GM19397 (cell line): ENCODE data around the gene PDE3A.
"Not testable (repeated sequence)": the region's sequence is repeated elsewhere in the genome, so short reads cannot be mapped to it uniquely, and the experiment has no call there.

Experiments
- ATAC-seq: cut with Tn5 transposase; IDR thresholded peaks from one replicate; pipeline ENCODE4 v1.9.1; 2021; ENCODE audit warnings: mild to moderate bottlenecking, moderate library complexity; ENCODE audit not compliant: unreplicated experiment

Gene PDE3A

DNA sequence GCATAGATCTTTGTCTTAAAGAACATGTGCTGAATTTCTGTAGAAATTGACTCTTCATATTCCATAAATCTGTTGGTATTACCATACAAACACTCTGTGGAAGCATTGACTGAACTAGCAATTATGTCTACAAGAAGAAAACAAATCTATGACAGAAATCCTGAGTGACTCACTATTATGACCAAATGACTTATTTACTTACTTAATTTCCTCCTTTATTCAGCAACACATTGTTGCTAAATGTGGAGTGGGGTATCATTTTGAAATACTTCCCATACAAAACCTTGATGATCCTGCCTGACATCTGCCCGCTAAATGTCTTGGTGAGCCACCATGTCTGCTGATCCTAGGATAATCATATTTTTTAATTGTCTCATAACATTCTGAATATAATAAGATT is 227.7 kb downstream of the PDE3A start:
- no peak for ATAC-seq

DNA sequence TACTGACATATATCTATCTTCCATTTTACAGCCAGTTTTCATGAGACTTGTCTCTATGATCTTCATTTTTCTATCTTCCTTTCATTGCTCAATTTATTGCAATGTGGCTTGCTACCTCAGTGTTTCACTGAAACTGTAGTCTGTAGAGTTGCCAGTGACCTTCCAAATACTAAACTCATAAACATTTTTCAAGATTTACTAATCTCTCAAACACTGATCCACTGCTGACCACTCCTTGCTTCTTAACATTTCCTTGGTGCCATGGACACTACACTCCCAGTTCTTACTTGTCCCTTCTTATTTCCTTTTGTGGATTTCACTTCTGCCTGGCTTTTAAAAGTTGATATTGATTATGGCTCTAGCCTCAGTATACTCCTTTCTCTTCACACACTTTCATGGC is 231.4 kb downstream of the PDE3A start:
- ATAC-seq: no peak

DNA sequence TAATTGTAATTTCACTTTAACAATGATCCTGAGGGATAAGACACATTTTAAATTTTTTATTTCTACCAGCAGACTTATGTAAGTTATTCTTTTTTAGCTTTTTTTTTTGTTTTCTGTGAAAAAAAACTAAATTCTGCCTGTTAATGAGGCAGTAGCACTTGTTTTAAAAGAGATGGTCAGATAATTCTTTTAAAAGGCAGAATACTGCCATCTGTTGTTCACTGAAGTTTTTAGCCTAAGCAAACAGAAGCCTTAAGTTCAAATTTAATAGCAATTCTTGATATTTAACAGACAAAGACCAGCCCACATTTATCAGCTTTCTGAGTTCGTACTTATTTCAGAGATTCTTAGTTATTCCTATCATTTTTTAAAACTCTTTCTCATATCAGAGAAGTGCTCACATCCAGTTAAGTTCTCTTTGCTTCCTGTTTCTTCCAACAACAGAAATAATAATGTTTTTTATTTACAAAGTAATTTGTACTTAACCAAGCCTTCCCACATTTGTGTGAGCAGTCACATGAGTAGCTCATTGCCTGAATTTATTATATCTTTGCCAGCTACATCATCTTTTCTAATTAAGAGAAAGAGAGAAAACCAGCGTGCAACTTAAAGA is 233.4 kb downstream of the PDE3A start:
- no peak for ATAC-seq

DNA sequence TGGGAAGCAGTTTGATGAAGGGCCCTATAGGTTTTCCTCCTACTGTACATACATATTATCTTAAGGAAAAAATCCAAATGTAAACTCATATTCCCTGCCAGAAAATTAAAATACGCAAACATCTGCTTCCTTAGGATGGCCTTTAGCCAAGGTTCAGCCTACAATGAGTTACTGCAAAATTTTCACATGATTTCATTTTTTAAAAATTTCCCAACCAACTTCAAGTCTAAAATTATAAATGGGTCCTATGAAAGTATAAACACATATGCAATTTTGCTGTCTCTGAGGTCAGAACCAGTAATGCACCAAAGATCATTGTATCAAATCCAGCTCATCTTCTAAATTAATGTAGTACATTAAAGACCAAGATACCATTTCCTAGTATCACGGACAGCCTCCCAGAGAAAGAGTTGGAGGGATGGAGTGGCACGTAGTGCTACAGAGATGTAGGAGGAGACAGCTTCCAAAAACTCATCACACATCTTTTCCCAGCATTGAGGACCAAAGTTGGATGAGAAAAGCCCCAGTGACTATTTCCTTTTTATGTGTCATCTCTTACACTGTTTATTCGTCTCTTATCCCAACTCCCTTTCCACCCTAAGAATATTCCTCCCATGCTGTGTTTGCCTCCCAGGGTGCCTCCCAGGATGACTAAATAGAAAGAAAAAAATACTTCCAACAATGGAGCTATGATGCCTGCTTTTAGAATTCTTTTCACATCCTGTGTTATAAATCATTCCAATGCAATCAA is 234.5 kb downstream of the PDE3A start:
- ATAC-seq: no peak

DNA sequence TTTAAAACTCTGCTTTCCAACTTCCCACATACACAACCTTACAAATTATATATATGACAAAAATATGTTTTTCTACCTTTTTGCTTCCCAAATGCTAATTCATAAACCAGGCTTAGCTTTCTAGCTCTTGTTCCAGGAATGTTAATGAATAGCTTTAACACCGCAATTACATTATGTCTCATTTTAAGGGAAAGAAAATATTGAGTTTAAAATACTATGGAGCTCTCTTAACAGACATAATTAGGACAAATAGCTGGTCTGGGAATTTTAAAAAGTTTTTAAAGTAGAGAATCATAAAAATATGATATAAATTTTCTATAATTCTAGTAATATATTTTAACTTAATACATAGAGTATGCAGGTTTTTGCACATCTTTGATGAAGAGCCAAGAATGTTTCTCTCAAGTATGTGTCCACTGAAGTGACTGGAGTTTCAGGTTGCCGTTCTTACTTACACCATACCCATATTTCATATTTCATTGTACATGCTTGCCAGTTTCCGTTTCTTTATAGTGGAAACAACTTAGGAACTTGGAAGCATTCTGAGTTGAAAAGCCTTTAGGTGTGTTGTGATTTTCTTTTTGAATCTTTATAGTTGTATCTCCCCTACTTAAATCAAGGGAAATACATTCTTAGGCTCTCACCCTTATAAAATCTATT is 236.2 kb downstream of the PDE3A start:
- ATAC-seq: no peak

DNA sequence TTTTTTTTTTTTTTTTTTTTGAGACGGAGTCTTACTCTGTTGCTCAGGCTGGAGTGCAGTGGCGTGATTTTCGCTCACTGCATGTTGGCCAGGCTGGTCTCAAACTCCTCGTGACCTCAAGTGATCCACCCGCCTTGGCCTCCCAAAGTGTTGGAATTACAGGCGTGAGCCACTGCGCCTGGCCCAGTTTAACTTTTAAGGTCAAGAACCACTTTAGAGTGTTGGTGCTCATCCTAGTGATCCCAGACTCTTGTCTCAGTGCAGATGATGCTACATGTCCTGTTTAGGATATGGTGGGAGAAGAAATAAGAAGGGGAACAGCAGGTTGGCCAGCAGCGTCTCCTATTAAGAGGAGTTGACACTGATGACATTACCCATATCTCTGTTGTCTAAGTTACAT is 246.7 kb downstream of the PDE3A start:
- ATAC-seq: not testable (repeated sequence)

DNA sequence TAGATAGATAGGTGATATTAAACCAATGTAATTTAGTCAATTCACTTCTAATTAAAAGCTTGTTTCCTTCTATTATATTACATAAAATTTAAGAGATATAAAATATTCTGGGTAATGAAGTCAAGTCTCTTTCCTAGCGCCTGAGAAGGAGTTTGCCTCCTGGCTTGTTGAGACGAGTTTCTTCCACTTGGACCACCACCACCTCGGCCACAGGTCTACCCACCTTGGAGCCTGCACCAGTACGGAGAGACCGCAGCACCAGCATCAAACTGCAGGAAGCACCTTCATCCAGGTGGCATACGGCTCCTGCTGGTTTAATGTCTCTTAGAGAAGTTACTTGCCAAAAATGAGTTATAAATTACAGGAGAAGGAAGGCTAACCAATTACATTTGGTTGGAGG is 247.8 kb downstream of the PDE3A start:
- no peak for ATAC-seq

DNA sequence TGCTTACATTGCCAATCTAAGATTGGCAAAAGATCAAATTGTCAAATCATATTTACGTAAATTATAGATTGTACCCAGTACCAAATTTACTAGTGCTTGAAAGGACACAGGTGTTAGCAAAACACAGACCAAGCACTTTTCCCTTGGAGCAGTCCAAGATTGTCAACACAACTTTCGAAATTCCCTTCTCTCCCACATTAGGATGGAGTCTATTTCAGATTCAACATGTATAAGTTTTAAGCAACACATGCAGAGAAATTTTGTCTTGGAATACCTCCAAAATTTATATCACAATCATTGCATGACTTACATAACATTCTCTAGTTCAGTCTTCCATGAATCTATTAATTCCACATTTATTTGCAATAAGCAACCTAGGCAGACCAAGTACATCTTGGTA is 251.9 kb downstream of the PDE3A start:
- ATAC-seq: no peak

DNA sequence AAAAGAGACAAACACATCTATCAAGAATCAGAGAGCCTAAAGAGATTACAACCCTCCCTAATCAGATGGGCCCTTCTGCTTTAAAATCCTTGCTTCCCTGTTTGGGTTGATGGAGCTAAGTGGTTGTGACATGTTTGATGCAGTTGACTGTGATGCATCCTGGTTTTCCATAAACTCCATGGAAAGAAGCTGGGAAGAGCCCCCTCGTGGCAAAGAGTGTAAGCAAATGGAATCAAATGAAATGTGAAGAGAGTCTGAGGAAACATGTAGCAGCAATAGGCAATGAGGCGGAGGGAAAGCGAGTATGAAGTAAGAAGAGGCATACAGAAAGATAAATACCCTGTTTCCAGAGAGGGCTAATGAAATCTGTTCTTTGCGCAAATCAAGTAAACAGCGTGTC is 256.4 kb downstream of the PDE3A start:
- ATAC-seq: no peak

DNA sequence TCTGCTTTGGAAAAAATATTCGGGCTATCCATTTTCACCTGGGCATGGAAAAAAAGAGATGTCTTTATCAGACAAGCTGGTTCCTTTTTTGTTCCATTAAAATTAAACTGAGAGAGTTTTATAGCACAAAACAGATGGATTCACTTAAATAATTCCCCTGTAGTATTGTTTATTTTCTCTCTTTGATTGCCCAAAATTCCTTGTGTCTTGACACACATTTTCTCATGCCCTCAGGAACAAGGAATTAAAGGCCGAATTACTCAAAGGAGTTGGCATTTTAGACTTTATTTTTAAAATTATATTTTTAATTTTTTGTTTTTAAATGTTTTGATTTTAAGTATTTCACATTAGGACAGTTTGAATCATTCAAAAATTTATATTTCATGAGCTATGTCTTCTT is 257.2 kb downstream of the PDE3A start:
- ATAC-seq: no peak

DNA sequence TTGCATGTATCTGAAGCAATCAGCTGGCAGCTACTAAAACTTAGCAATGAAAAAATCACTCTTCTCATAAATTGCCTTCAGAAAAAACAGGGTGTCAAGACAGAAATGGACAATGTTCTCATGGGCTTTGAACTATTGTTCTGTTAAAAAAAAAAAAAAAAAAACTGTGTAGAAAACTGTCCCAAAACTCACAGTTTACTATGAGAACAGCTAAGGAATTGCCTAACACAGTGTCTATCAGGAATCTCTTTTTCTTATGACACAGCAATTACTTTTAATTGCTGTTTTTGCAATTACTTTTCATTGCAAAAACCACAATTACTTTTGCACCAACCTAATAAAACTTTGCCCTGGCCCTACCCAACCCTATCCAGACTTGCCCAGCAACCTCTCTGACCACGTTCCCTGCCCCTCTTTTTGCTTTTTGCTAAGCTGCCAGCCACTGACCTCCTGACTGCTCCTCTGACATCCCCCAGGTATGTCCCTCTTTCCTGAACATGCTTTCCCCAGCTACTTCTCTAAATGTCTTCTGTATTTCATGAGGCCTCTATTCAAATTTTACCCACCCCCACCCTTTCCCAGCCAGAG is 258.8 kb downstream of the PDE3A start:
- no peak for ATAC-seq

DNA sequence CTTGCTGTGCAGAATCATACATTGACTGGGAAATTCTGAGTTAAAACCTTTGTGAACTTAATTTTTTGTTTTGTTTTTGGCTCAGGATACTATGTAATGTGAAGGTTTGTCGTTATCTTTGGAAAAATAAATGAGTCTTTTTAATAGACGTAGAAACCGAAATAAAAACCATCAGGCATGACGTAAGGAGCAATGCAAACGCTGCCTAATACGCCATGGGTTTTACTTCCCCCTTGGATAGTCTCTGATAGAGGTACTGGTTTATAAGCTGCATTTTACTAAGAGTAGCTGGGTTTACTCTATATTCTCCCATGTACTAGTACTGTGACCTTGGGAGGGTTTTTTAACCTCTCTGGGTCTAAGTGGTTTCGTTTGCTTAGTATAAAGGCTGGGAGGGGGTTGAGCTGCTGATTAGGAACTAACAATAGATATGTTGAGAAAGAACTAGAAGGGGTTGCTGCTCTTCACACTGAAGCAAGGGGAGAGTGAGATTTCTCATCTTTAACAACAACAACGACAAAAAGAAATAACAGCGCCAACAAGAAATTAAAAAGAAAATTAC is 260.0 kb downstream of the PDE3A start:
- no peak for ATAC-seq

DNA sequence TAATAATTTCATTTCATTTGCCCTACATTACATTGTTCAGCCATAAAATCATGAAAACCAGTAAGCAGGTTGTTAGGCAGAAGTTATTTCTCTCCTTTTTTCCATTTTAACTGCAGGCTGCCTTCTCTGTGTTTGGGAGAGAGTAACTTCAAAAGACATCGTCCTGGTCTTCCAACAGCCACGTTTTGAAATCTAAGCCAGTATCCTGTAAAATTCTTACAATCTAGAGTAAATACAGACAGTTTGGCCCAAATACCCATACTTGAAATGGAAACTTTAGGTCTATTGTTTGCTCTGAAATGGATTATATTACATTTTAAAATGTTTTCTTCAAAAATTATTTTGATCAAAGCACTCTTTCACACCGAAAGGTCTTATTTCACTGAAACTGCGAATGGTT is 260.7 kb downstream of the PDE3A start:
- ATAC-seq: no peak

DNA sequence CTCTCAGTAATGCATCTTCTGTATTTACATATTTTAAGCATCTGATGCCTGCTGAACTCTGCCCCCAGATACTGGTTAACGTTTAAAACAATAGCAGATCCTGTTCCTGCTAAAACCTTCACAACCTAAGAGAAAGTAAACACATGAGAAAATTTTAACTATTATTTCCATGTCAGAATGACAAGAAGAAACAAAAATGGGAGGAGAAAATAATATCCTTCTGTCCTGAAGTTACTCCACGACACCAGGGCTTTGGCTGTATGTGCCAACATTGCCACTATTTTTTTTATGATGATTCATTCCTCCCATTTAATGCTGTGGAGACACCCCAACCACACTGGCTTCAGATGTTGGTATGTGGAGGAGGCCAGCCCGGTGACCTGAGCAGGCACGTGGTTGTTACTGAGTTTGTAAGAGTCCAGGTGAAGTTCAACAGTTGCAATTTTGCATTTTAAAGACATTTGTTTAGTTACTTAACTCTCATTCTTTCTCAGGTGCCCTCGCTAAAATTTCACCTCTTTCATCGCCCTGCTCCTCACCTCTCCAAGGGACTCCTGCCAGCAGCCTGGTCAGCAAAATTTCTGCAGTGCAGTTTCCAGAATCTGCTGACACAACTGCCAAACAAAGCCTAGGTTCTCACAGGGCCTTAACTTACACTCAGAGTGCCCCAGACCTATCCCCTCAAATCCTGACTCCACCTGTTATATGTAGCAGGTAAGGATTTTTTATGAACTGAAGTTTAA is 261.2 kb downstream of the PDE3A start:
- no peak for ATAC-seq

DNA sequence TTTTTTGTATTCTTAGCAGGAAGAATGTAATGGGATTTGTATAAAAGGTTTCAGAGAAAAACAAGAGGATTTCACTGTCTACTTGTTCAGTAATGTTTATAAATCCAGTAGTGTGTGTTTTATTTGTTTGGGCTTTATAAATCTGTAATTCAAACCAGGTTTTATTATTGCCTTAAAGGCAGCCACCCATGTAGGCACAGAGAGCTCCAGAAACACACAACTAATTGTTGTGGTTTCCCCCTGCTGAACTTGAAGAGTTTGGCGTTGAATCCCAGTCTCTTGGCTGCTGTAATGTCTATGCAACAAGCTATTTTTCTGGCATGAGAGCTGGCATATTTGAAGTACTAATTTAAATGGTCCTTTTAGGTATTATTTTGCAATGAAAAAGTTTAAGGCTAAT is 263.4 kb downstream of the PDE3A start:
- no peak for ATAC-seq

DNA sequence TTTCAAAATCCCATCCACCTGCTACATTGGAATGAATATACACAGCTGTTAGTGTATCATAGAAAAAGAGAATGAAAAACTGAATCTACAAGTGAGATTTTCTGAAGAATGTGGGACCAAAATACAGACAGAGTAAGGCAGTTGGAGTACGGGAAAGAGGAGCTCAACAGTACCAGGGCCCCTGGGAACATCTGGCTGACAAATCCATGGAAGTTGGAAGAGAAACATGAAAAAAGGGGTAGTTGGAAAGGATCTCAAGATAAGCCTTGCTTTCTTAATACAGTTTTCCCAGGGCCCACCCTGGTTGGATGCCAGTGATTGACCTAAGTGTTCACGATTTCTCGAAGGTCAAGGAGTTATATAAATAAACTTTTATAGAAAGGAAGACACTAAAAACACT is 272.8 kb downstream of the PDE3A start:
- no peak for ATAC-seq

DNA sequence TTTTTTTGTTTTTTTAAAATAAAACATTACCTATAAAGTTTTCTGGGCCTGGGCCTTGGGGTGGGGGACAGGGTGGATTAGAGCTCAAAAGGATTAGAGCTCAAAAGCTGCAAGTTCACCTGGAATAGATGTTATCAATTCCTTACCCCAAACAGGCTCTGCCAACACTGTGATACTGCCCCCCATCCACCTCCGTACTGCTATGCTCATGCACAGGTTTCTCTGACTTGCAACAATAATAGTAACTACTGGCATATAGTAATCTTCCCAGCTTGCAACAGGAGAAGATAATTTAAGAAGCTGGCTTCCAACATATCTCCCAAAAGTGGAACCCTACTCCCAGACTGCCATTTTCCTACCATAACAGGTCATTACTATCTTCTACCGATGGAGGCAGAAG is 275.5 kb downstream of the PDE3A start:
- ATAC-seq: no peak

DNA sequence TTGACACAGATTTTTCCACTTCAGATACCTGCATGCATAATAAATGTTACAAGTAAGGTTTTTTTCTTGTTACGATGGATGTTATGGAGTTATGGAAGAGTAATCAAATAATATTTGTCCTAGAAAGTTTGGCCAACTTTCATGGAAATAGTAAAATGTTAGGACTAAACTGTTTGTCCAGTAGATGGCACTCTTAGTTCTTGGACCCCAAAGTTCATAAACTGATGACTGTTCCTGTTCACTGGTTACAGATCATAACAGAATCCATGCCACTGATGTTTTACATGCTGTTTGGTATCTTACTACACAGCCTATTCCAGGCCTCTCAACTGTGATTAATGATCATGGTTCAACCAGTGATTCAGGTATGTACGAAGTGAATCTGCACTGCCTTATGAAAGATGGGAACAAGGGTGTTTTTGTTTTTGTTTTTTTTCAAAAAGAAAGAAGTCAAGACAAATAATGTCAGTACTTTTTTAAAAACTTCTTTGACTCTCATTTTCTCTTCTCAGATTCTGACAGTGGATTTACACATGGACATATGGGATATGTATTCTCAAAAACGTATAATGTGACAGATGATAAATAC is 278.0 kb downstream of the PDE3A start:
- no peak for ATAC-seq

DNA sequence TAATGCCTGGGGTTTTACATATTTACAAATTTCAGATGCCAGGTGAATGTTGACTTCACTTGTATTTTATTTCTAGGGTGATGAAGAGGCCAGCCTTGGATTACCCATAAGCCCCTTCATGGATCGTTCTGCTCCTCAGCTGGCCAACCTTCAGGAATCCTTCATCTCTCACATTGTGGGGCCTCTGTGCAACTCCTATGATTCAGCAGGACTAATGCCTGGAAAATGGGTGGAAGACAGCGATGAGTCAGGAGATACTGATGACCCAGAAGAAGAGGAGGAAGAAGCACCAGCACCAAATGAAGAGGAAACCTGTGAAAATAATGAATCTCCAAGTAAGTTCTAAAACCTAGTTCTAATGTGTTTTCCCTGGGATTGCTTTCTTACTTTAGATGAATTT is 285.5 kb downstream of the PDE3A start:
- ATAC-seq: no peak

DNA sequence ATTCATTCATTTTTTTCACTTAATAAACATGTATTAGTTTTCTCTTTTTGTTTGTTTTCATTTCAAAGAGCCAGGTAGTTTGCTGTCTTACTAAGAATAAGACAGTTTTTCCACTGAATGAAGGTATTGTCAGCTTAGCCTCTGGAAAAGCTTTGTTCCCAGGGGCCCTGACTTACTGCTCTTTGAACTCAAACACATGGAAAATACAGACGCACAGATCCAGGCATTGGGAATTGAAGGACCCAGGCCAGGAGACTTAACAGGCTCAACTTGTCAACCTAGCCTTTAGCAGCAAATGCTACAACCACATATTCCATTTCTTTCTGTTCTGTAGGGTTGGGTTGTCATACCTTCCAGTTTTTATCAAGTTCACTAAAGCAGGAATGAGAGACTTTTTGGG is 288.3 kb downstream of the PDE3A start:
- ATAC-seq: no peak

DNA sequence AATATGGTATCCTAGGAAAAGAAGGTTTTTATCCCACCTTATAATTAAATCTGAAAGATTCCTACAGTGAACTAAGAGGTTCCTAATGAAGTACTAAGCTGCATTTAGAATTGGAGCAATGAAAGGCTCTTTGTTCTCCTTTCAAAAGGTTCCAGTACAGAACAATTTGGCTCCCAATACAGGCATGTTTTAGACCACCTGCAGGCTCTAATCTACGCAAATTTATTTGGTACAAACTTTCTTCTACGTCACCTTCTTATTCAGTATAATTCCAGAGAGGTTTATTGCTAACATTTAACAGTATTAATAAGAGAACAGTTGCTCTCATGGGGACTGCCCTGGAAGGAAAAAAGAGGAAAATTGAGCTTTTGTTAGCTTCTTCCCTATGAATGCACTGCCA is 289.2 kb downstream of the PDE3A start:
- no peak for ATAC-seq
